Rectal smooth muscle tissue (tissue), 1 donor: ENCODE results near the gene CTSH.
A peak's percentile ranks its signal among the peaks of the same experiment; 100 is the strongest.

Experiments
- H3K27ac ChIP-seq: one replicate; pipeline ENCODE4 v1.7.0; 2013; ENCODE audit warnings: low read depth, low read length, inconsistent platforms
- H3K27me3 ChIP-seq: one replicate; pipeline ENCODE4 v1.7.0; 2013; ENCODE audit warnings: low read length; ENCODE audit not compliant: control insufficient read depth, insufficient read depth
- H3K36me3 ChIP-seq: one replicate; pipeline ENCODE4 v1.7.0; 2013; ENCODE audit warnings: low read length; ENCODE audit not compliant: control insufficient read depth, insufficient read depth
- H3K4me1 ChIP-seq: one replicate; pipeline ENCODE4 v1.7.0; 2013; ENCODE audit warnings: low read length; ENCODE audit not compliant: control insufficient read depth, insufficient read depth
- H3K4me3 ChIP-seq: one replicate; pipeline ENCODE4 v1.7.0; 2013; ENCODE audit warnings: low read length
- H3K9ac ChIP-seq: one replicate; pipeline ENCODE4 v1.7.0; 2013; ENCODE audit warnings: low read length

CTSH gene

GRCh38 chr15:78944669-78945407 lies at the start of gene CTSH:
CTSH (minus strand) TSS chr15:78945046; CDS start chr15:78944981, 65 bp downstream.
- peak within 1 kb of the TSS; percentile 50 for H3K9ac ChIP-seq
- peak within 1 kb of the TSS; percentile 75 for H3K4me3 ChIP-seq
- no peak within 1 kb of the TSS for H3K27ac ChIP-seq
- H3K27me3 ChIP-seq: no peaks in the 10 kb centered on the region
- H3K36me3 ChIP-seq: no peaks in the 10 kb centered on the region
- H3K4me1 ChIP-seq: peaks cover 3% of the 10 kb centered on the region

- H3K4me3 ChIP-seq: no peak overlapping the region
- H3K4me1 ChIP-seq: peaks cover 7% of the 10 kb centered on the region
- no peaks in the 10 kb centered on the region for H3K36me3 ChIP-seq
- no peak overlapping the region for H3K9ac ChIP-seq
- no peaks in the 10 kb centered on the region for H3K27me3 ChIP-seq
- H3K27ac ChIP-seq: no peak overlapping the region
These were observed 49.2 kb upstream of the CTSH start for GRCh38 chr15:78993931-78994530.

- Histone ChIP-seq H3K36me3 (no peaks in the 10 kb centered on the region), H3K4me1 (peaks cover 10% of the 10 kb centered on the region), H3K4me3 (no peak overlapping the region), H3K9ac (no peak overlapping the region), H3K27ac (no peak overlapping the region), H3K27me3 (no peaks in the 10 kb centered on the region)
These were observed 48.5 kb upstream of the CTSH start for GRCh38 chr15:78993257-78993930.

GRCh38 chr15:78992416-78993256 lies 47.8 kb upstream of the CTSH start:
- no peaks in the 10 kb centered on the region for H3K27me3 ChIP-seq
- H3K36me3 ChIP-seq: no peaks in the 10 kb centered on the region
- peaks cover 10% of the 10 kb centered on the region for H3K4me1 ChIP-seq
- H3K27ac ChIP-seq: no peak overlapping the region
- no peak overlapping the region for H3K9ac ChIP-seq
- no peak overlapping the region for H3K4me3 ChIP-seq

- Histone ChIP-seq H3K36me3 (no peaks in the 10 kb centered on the region), H3K9ac (no peak overlapping the region), H3K4me1 (peaks cover 10% of the 10 kb centered on the region), H3K27ac (no peak overlapping the region), H3K4me3 (no peak overlapping the region), H3K27me3 (no peaks in the 10 kb centered on the region)
These were observed 47.0 kb upstream of the CTSH start for GRCh38 chr15:78991879-78992278.

GRCh38 chr15:78991476-78991875 lies 46.6 kb upstream of the CTSH start:
- Histone ChIP-seq H3K9ac (no peak overlapping the region), H3K27ac (no peak overlapping the region), H3K4me3 (no peak overlapping the region), H3K4me1 (peaks cover 10% of the 10 kb centered on the region), H3K36me3 (no peaks in the 10 kb centered on the region), H3K27me3 (no peaks in the 10 kb centered on the region)

GRCh38 chr15:78990278-78990677 lies 45.4 kb upstream of the CTSH start:
- Histone ChIP-seq H3K27me3 (no peaks in the 10 kb centered on the region), H3K9ac (no peak overlapping the region), H3K4me3 (no peak overlapping the region), H3K36me3 (no peaks in the 10 kb centered on the region), H3K27ac (peak overlapping the region; percentile 27), H3K4me1 (peaks cover 10% of the 10 kb centered on the region)

- Histone ChIP-seq H3K36me3 (no peaks in the 10 kb centered on the region), H3K9ac (no peak overlapping the region), H3K27ac (peak overlapping the region; percentile 27), H3K4me3 (no peak overlapping the region), H3K4me1 (peaks cover 10% of the 10 kb centered on the region), H3K27me3 (no peaks in the 10 kb centered on the region)
These were observed 44.9 kb upstream of the CTSH start for GRCh38 chr15:78989701-78990240.

- Histone ChIP-seq H3K27ac (no peak overlapping the region), H3K4me3 (no peak overlapping the region), H3K27me3 (no peaks in the 10 kb centered on the region), H3K4me1 (peaks cover 10% of the 10 kb centered on the region), H3K9ac (no peak overlapping the region), H3K36me3 (no peaks in the 10 kb centered on the region)
These were observed 43.6 kb upstream of the CTSH start for GRCh38 chr15:78988361-78988911.

- H3K36me3 ChIP-seq: no peaks in the 10 kb centered on the region
- peaks cover 10% of the 10 kb centered on the region for H3K4me1 ChIP-seq
- no peak overlapping the region for H3K9ac ChIP-seq
- H3K27me3 ChIP-seq: no peaks in the 10 kb centered on the region
- H3K4me3 ChIP-seq: no peak overlapping the region
- no peak overlapping the region for H3K27ac ChIP-seq
These were observed 42.9 kb upstream of the CTSH start for GRCh38 chr15:78987556-78988360.

GRCh38 chr15:78985859-78986475 lies 41.1 kb upstream of the CTSH start:
- Histone ChIP-seq H3K4me1 (peaks cover 6% of the 10 kb centered on the region), H3K27ac (no peak overlapping the region), H3K27me3 (no peaks in the 10 kb centered on the region), H3K9ac (no peak overlapping the region), H3K4me3 (no peak overlapping the region), H3K36me3 (no peaks in the 10 kb centered on the region)
